ENCODE measurements around the gene PHYHIPL. TPM values are rescaled to one million over a fixed set of nuclear protein-coding genes. Genes with fewer than 3 reads are reported as not detected.

The PHYHIPL gene
- total RNA-seq, 1 experiment from 2014 or later, result not detected

- no peak for DNase-seq (ENCODE audit: extremely low read depth, low read depth)
These were observed 69.2 kb downstream of the PHYHIPL start for GRCh38 chr10:59245686-59246085.

- DNase-seq (ENCODE audit: extremely low read depth, low read depth), result no peak
These were observed 76.0 kb downstream of the PHYHIPL start for GRCh38 chr10:59252491-59252890.

- DNase-seq (ENCODE audit: extremely low read depth, low read depth), result no peak
These were observed 79.0 kb downstream of the PHYHIPL start for GRCh38 chr10:59255463-59255862.

GRCh38 chr10:59257224-59257623 lies 80.8 kb downstream of the PHYHIPL start:
- DNase-seq (ENCODE audit: extremely low read depth, low read depth), result no peak

GRCh38 chr10:59258890-59259289 lies 82.4 kb downstream of the PHYHIPL start:
- no peak for DNase-seq (ENCODE audit: extremely low read depth, low read depth)

GRCh38 chr10:59265141-59265540 lies 88.7 kb downstream of the PHYHIPL start:
- DNase-seq (ENCODE audit: extremely low read depth, low read depth), result no peak

- no peak for DNase-seq (ENCODE audit: extremely low read depth, low read depth)
These were observed 89.9 kb downstream of the PHYHIPL start for GRCh38 chr10:59266321-59266720.

- DNase-seq (ENCODE audit: extremely low read depth, low read depth), result no peak
These were observed 92.0 kb downstream of the PHYHIPL start for GRCh38 chr10:59268460-59268859.

- no peak for DNase-seq (ENCODE audit: extremely low read depth, low read depth)
These were observed 93.2 kb downstream of the PHYHIPL start for GRCh38 chr10:59269651-59270050.

GRCh38 chr10:59270492-59270891 lies 94.0 kb downstream of the PHYHIPL start:
- no peak for DNase-seq (ENCODE audit: extremely low read depth, low read depth)

- DNase-seq (ENCODE audit: extremely low read depth, low read depth), result no peak
These were observed 94.7 kb downstream of the PHYHIPL start for GRCh38 chr10:59271160-59271559.

GRCh38 chr10:59272061-59272460 lies 95.6 kb downstream of the PHYHIPL start:
- DNase-seq (ENCODE audit: extremely low read depth, low read depth), result no peak

GRCh38 chr10:59273445-59273844 lies 97.0 kb downstream of the PHYHIPL start:
- no peak for DNase-seq (ENCODE audit: extremely low read depth, low read depth)

- no peak for DNase-seq (ENCODE audit: extremely low read depth, low read depth)
These were observed 99.7 kb downstream of the PHYHIPL start for GRCh38 chr10:59276133-59276532.

GRCh38 chr10:59276919-59277318 lies 100.5 kb downstream of the PHYHIPL start:
- no peak for DNase-seq (ENCODE audit: extremely low read depth, low read depth)

GRCh38 chr10:59279476-59279875 lies 103.0 kb downstream of the PHYHIPL start:
- DNase-seq (ENCODE audit: extremely low read depth, low read depth), result no peak

- DNase-seq (ENCODE audit: extremely low read depth, low read depth), result no peak
These were observed 103.6 kb downstream of the PHYHIPL start for GRCh38 chr10:59279991-59280505.

GRCh38 chr10:59281861-59282260 lies 105.4 kb downstream of the PHYHIPL start:
- no peak for DNase-seq (ENCODE audit: extremely low read depth, low read depth)

- DNase-seq (ENCODE audit: extremely low read depth, low read depth), result no peak
These were observed 107.1 kb downstream of the PHYHIPL start for GRCh38 chr10:59283456-59284091.

- DNase-seq (ENCODE audit: extremely low read depth, low read depth), result no peak
These were observed 107.9 kb downstream of the PHYHIPL start for GRCh38 chr10:59284118-59284975.

- no peak for DNase-seq (ENCODE audit: extremely low read depth, low read depth)
These were observed 108.6 kb downstream of the PHYHIPL start for GRCh38 chr10:59285073-59285472.

GRCh38 chr10:59285848-59286247 lies 109.4 kb downstream of the PHYHIPL start:
- no peak for DNase-seq (ENCODE audit: extremely low read depth, low read depth)

Data from NCI-H460 (cell line).